Keratinocyte (primary cell): Measurements from ENCODE around the gene PTPRR. TPM values are rescaled to one million over a fixed set of nuclear protein-coding genes. Genes with fewer than 3 reads are reported as not detected.

Source experiments
- DNase-seq: peaks from one replicate; pipeline ENCODE4 v3.0.0-alpha.2; 2011; ENCODE audit warnings: low read depth, missing footprints, low spot score
- FAIRE-seq: peaks from 2 replicates; lab custom pipeline; 2011; peaks lifted over from hg19 to GRCh38; lab: Jason Lieb, UNC
- H2AFZ ChIP-seq: 2 replicates; pipeline ENCODE4 v1.6.0; 2012; ENCODE audit warnings: low read length, control low read depth, inconsistent platforms; ENCODE audit not compliant: control insufficient read depth
- H3K27ac ChIP-seq: 2 replicates; pipeline ENCODE4 v1.5.1; 2011; ENCODE audit warnings: low read length; ENCODE audit not compliant: control insufficient read depth, insufficient read depth
- H3K27me3 ChIP-seq: 3 replicates; pipeline ENCODE4 v1.6.0; 2011; ENCODE audit warnings: low read length; ENCODE audit not compliant: control insufficient read depth, insufficient read depth; ENCODE audit errors: extremely low read depth
- H3K36me3 ChIP-seq, 2 experiments: 2 replicates in 1 of 2; 3 replicates in 1 of 2; pipeline ENCODE4 v1.5.1; 2011; ENCODE audit warnings: low read length in 2 of 2, mild to moderate bottlenecking in 1 of 2; ENCODE audit not compliant: control insufficient read depth in 2 of 2, insufficient read depth in 2 of 2; ENCODE audit errors: extremely low read depth in 1 of 2
- H3K4me1 ChIP-seq: 3 replicates; pipeline ENCODE4 v1.5.1; 2011; ENCODE audit warnings: low read length; ENCODE audit not compliant: control insufficient read depth, insufficient read depth; ENCODE audit errors: extremely low read depth
- H3K4me2 ChIP-seq: 3 replicates; pipeline ENCODE4 v1.6.0; 2011; ENCODE audit warnings: low read depth, low read length; ENCODE audit not compliant: control insufficient read depth, insufficient read depth; ENCODE audit errors: extremely low read depth
- H3K4me3 ChIP-seq, 3 experiments: fragments of 200-600 bp in 1 of 3; sonication (generic) in 1 of 3; 2 replicates in 2 of 3; 3 replicates in 1 of 3; pipeline ENCODE4 v1.5.1; 2011 to 2016; ENCODE audit warnings: low read length in 3 of 3, mild to moderate bottlenecking in 3 of 3, control low read depth in 2 of 3, inconsistent platforms in 1 of 3, low read depth in 1 of 3, mixed read lengths in 1 of 3, mixed run types in 1 of 3, moderate library complexity in 1 of 3; ENCODE audit not compliant: control insufficient read depth in 2 of 3, insufficient read depth in 2 of 3; ENCODE audit errors: extremely low read depth in 1 of 3
- H3K79me2 ChIP-seq: 2 replicates; pipeline ENCODE4 v1.6.0; 2012; ENCODE audit warnings: low read length; ENCODE audit not compliant: control insufficient read depth, insufficient read depth
- H3K9ac ChIP-seq: 3 replicates; pipeline ENCODE4 v1.6.0; 2011; ENCODE audit warnings: low read length; ENCODE audit not compliant: control insufficient read depth, insufficient read depth; ENCODE audit errors: extremely low read depth
- H3K9me1 ChIP-seq: 3 replicates; pipeline ENCODE4 v1.6.0; 2011; ENCODE audit warnings: low read length; ENCODE audit not compliant: control insufficient read depth, insufficient read depth; ENCODE audit errors: extremely low read depth
- H3K9me3 ChIP-seq: 2 replicates; pipeline ENCODE4 v1.5.1; 2012; ENCODE audit warnings: low read depth, low read length; ENCODE audit not compliant: control insufficient read depth
- H4K20me1 ChIP-seq: 3 replicates; pipeline ENCODE4 v1.6.0; 2011; ENCODE audit warnings: low read length; ENCODE audit not compliant: control insufficient read depth, insufficient read depth; ENCODE audit errors: extremely low read depth
- CTCF ChIP-seq, 3 experiments: IDR thresholded peaks in 1 of 3; conservative IDR thresholded peaks in 1 of 3; optimal IDR thresholded peaks in 1 of 3; 2 replicates in 2 of 3; 3 replicates in 1 of 3; pipeline versions ENCODE3 to v1.5.1; 2011; ENCODE audit warnings: low read length in 3 of 3, mild to moderate bottlenecking in 3 of 3, moderate library complexity in 2 of 3, control low read depth in 1 of 3, inconsistent platforms in 1 of 3; ENCODE audit not compliant: insufficient read depth in 2 of 3; ENCODE audit errors: extremely low read depth in 1 of 3
- EZH2 ChIP-seq: IDR thresholded peaks from one replicate; pipeline ENCODE4 v1.6.1; 2012; ENCODE audit warnings: inconsistent platforms, mild to moderate bottlenecking, low read length, moderate library complexity
- dilution Hi-C: fragments of 300-500 bp; cut with MboI; formaldehyde crosslinking; loops from one replicate; pipeline ENCODE4 v1.7.0; 2020; ENCODE audit warnings: low sequenced_read_pairs; ENCODE audit not compliant: extremely low pct_ligation_motif_present
- polyA plus RNA-seq, 5 experiments: library from polyadenylated mRNA; depleted of rRNA in 3 of 5; stranded (reverse) in 3 of 5; stranded (forward) in 1 of 5; unstranded in 1 of 5; fragments of >200 nt; gene quantifications; 1 replicate in 1 of 5; 2 replicates in 3 of 5; 3 replicates in 1 of 5; pipeline versions ENCODE4 v1.2.1 to v1.2.3, GENCODE V29; 2011 to 2012; ENCODE audit warnings: missing spikeins in 2 of 5, low read depth in 1 of 5, low replicate concordance in 1 of 5

Gene PTPRR
- polyA plus RNA-seq, 1 donor (not counting 4 experiments of a cell fraction or from before 2014, with no cell fraction given), result 3.1 TPM

GRCh38 chr12:70659077-70659606 lies 261.4 kb downstream of the PTPRR start:
- dilution Hi-C loops, result no loop called here
- TF ChIP-seq CTCF (optimal IDR thresholded peaks at IDR 0.05 in 1 of 3, IDR thresholded peaks at IDR 0.05 in 1 of 3, conservative IDR thresholded peaks at IDR 0.05 in 1 of 3; ENCODE audit: extremely low read depth in 1 of 3, insufficient read depth in 2 of 3, low read length in 3 of 3), result no peak
- no peak for TF ChIP-seq EZH2
- H3K79me2 ChIP-seq, result no peaks in the 10 kb centered on the region
- H3K4me1 ChIP-seq, result peaks cover 20% of the 10 kb centered on the region
- H3K4me3 ChIP-seq, result no peak overlapping the region
- no peak overlapping the region for H2AFZ ChIP-seq
- DNase-seq, result no peak
- H3K9ac ChIP-seq, result no peak overlapping the region
- H3K9me1 ChIP-seq, result no peaks in the 10 kb centered on the region
- no peaks in the 10 kb centered on the region for H3K27me3 ChIP-seq
- no peaks in the 10 kb centered on the region for H3K36me3 ChIP-seq
- no peak overlapping the region for H3K4me2 ChIP-seq
- no peaks in the 10 kb centered on the region for H4K20me1 ChIP-seq
- no peaks in the 10 kb centered on the region for H3K9me3 ChIP-seq
- FAIRE-seq, result no peak
- H3K27ac ChIP-seq, result no peak overlapping the region

DNA sequence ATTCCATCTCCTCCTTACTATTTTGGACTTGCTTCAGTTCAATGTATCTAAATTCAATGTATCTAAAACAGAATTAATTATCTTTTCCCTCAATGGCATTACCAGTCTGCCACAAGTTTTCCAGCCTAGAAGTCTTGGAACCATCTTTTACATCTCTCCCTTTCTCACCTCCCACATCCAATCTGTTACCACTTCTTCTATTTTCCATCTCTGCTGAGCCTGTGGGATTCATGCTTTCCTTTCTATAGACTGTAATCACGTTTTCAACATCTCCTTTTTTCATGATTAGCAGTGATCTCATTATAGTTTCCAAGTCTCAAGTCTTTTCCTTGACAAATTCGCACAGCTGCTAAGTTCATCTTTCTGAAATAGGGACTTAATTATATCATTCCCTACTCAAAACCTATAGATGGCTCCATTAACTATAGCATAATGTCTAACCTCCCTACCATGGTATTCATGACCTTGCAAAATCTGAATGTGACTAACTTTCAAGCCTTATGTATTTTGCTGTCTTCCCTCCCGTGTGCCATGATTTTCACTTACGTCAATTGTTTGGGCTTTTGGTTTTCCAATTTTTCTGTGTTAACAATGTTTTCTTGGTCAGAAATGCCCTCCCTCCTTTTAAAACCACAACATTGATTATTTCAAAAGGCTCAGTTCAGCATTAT lies 262.8 kb downstream of the PTPRR start:
- Histone ChIP-seq H3K79me2 (no peaks in the 10 kb centered on the region), H4K20me1 (no peaks in the 10 kb centered on the region), H3K4me1 (peaks cover 20% of the 10 kb centered on the region), H3K9me3 (no peaks in the 10 kb centered on the region), H3K4me3 (no peak overlapping the region), H3K9ac (no peak overlapping the region), H3K27ac (no peak overlapping the region), H3K27me3 (no peaks in the 10 kb centered on the region), H3K4me2 (no peak overlapping the region), H3K9me1 (no peaks in the 10 kb centered on the region), H2AFZ (no peak overlapping the region), H3K36me3 (no peaks in the 10 kb centered on the region)
- FAIRE-seq (no peak), DNase-seq (no peak)
- TF ChIP-seq EZH2, result no peak
- TF ChIP-seq CTCF (optimal IDR thresholded peaks at IDR 0.05 in 1 of 3, IDR thresholded peaks at IDR 0.05 in 1 of 3, conservative IDR thresholded peaks at IDR 0.05 in 1 of 3; ENCODE audit: extremely low read depth in 1 of 3, insufficient read depth in 2 of 3, low read length in 3 of 3), result no peak
- dilution Hi-C loops, result no loop called here
